Measurements from ENCODE around the gene KLHL22. TPM values are rescaled to one million over a fixed set of nuclear protein-coding genes. Genes with fewer than 3 reads are reported as not detected.
A peak's percentile ranks its signal among the peaks of the same experiment; 100 is the strongest.

The KLHL22 gene
- total and polyA plus RNA-seq, 2 of the 4 experiments (the other 2 are of a cell fraction), result 27.1 to 30.1 TPM

GRCh38 chr22:20456064-20456721 is 39.4 kb downstream of the KLHL22 start:
- H2BK20ac ChIP-seq (ENCODE audit: low read depth, low read length), result no peak overlapping the region
- H4K91ac ChIP-seq (ENCODE audit: insufficient read depth, low read depth, low read length), result no peak overlapping the region
- H3K4ac ChIP-seq (ENCODE audit: low read depth, low read length), result no peak overlapping the region; the same call in 1 of the 2 replicates
- WGBS, 2 experiments (ENCODE audit: extremely low coverage in 2 of 2, insufficient read length in 1 of 2), result no CpG with 5 or more reads among the region's 6 CpGs
- POLR2A ChIA-PET (ENCODE audit: unreplicated experiment), result no interaction called here
- peak overlapping the region in 1 of 2 experiments; percentile 69; a peak in 1 of 4 replicates for H4K8ac ChIP-seq (ENCODE audit: low read depth in 2 of 2, low read length in 2 of 2)
- H4K5ac ChIP-seq (ENCODE audit: low read depth, low read length), result no peak overlapping the region; the same call in 1 of the 2 replicates
- no peaks in the 10 kb centered on the region for H4K20me1 ChIP-seq (ENCODE audit: insufficient read depth, low read length)
- H3K14ac ChIP-seq (replicated peaks; ENCODE audit: low read depth, low read length), result 0 out of 2 replicates have a peak overlapping the region, but pooled peaks have one; percentile 21
- H2BK5ac ChIP-seq (ENCODE audit: low read depth, low read length, poor library complexity, severe bottlenecking), result no peak overlapping the region
- no peaks in the 10 kb centered on the region for H3K9me1 ChIP-seq (ENCODE audit: insufficient read depth, low read length)
- no peaks in the 10 kb centered on the region for H3K27me3 ChIP-seq (ENCODE audit: control insufficient read depth, insufficient read depth, low read length)
- DNase-seq, result peak; percentile 86
- no peak overlapping the region for H3K27ac ChIP-seq (ENCODE audit: insufficient read depth, low read length)
- CTCF ChIA-PET, result interaction anchor here (0.5 to 1.4 kb wide), 4 partner anchors 9 to 38 kb away, joined by 3 to 12 read pairs (median 5); no protein-coding TSS in a partner anchor
- BruUV-seq (replicated peaks), result no TSS peak
- intact Hi-C loops (cut with micrococcal nuclease), result loop anchor here (1.0 to 5.0 kb wide), 3 partner anchors 38 to 299 kb away; partner anchors contain the start of gene KLHL22
- dilution Hi-C loops (cut with HindIII; ENCODE audit: low sequenced_read_pairs, unreplicated experiment), result no loop called here
- H3K4me3 ChIP-seq (ENCODE audit: insufficient read depth, low read depth, low read length), result no peak overlapping the region
- H3K56ac ChIP-seq (ENCODE audit: extremely low read depth, insufficient read depth, low read length), result no peak overlapping the region
- H2BK15ac ChIP-seq (ENCODE audit: low read depth, low read length), result no peak overlapping the region
- in situ Hi-C loops (cut with MboI; ENCODE audit: low sequenced_read_pairs), result loop anchor here (10.0 kb wide), 2 partner anchors 61 to 301 kb away; partner anchors contain the start of genes CCDC188 and ZNF74
- peaks cover 0 to 12% of the 10 kb centered on the region in 2 experiments; a peak in 2 of 4 replicates for H3K79me1 ChIP-seq (ENCODE audit: low read depth in 1 of 2, low read length in 2 of 2)
- no peak overlapping the region for H3K18ac ChIP-seq (ENCODE audit: low read depth, low read length)
- H2AK9ac ChIP-seq (replicated peaks; ENCODE audit: low read depth, low read length, poor library complexity), result peak overlapping the region; percentile 66
- H3K9ac ChIP-seq (ENCODE audit: low read depth, low read length), result no peak overlapping the region
- peak overlapping the region; percentile 73 for H2AFZ ChIP-seq (replicated peaks; ENCODE audit: low read length, poor library complexity)
- ATAC-seq (ENCODE audit: low read depth), result peak; percentile 97
- H3K23ac ChIP-seq (ENCODE audit: low read depth, low read length), result no peak overlapping the region
- H3K4me1 ChIP-seq (ENCODE audit: control insufficient read depth, insufficient read depth, low read length), result peaks cover 5% of the 10 kb centered on the region
- H3K36me3 ChIP-seq (ENCODE audit: control insufficient read depth, insufficient read depth, low read length), result peaks cover 21% of the 10 kb centered on the region
- H3K9me3 ChIP-seq (ENCODE audit: control insufficient read depth, insufficient read depth, low read length), result no peaks in the 10 kb centered on the region
- H2AK5ac ChIP-seq (ENCODE audit: low read depth, low read length), result no peak overlapping the region
- H2BK120ac ChIP-seq (ENCODE audit: low read depth, low read length), result no peak overlapping the region
- no peak overlapping the region for H3K4me2 ChIP-seq (ENCODE audit: low read depth, low read length)
- TF ChIP-seq POLR2A (IDR thresholded peaks at IDR 0.05; ENCODE audit: low read depth, low read length) (no peak), CEBPB (IDR thresholded peaks at IDR 0.05; ENCODE audit: low read depth, low read length) (peak; percentile 57; the same call in 1 of the 2 replicates), USF2 (IDR thresholded peaks at IDR 0.05; ENCODE audit: low read depth, low read length) (no peak), MAZ (IDR thresholded peaks at IDR 0.05; ENCODE audit: borderline replicate concordance, low read depth, low read length) (peak; percentile 35; the same call in 1 of the 2 replicates), NFE2L2 (IDR thresholded peaks at IDR 0.05; ENCODE audit: low read depth, low read length) (no peak), MAFK (IDR thresholded peaks at IDR 0.05; ENCODE audit: low read depth, low read length) (no peak), BHLHE40 (IDR thresholded peaks at IDR 0.05; ENCODE audit: low read depth, low read length) (no peak), CHD1 (IDR thresholded peaks at IDR 0.05; ENCODE audit: low read depth, low read length) (no peak), ELK1 (IDR thresholded peaks at IDR 0.05; ENCODE audit: borderline replicate concordance, low read depth, low read length) (no peak), RCOR1 (IDR thresholded peaks at IDR 0.05; ENCODE audit: insufficient replicate concordance, low read length) (no peak), MXI1 (IDR thresholded peaks at IDR 0.05; ENCODE audit: borderline replicate concordance, low read depth, low read length) (no peak; the same call in 1 of the 2 replicates), CTCF (conservative IDR thresholded peaks at IDR 0.05; ENCODE audit: low read depth, low read length) (peak; percentile 97), SMC3 (IDR thresholded peaks at IDR 0.05; ENCODE audit: low read depth, low read length) (peak; percentile 91), RFX5 (IDR thresholded peaks at IDR 0.05; ENCODE audit: low read depth, low read length) (no peak)

Measured in IMR-90 (cell line).